COLO829 (cell line): ENCODE data around the gene ZFP91.

Experiments used
- DNase-seq: peaks from one replicate; pipeline ENCODE4 v3.0.0; 2012; ENCODE audit warnings: low spot score

Gene ZFP91

GRCh38 chr11:58586998-58587397 lies 8.1 kb downstream of the ZFP91 start:
- DNase-seq: no peak

- DNase-seq: no peak
Measured at GRCh38 chr11:58591659-58592058, 12.8 kb downstream of the ZFP91 start.

- no peak for DNase-seq
Measured at GRCh38 chr11:58592760-58593472, 14.1 kb downstream of the ZFP91 start.

- DNase-seq: no peak
Measured at GRCh38 chr11:58594826-58595225, 16.0 kb downstream of the ZFP91 start.

- no peak for DNase-seq
Measured at GRCh38 chr11:58596621-58597020, 17.8 kb downstream of the ZFP91 start.

- DNase-seq: no peak
Measured at GRCh38 chr11:58597486-58598144, 18.8 kb downstream of the ZFP91 start.

GRCh38 chr11:58600510-58600909 lies 21.6 kb downstream of the ZFP91 start:
- no peak for DNase-seq

GRCh38 chr11:58606930-58607714 lies 28.3 kb downstream of the ZFP91 start:
- no peak for DNase-seq

- DNase-seq: no peak
Measured at GRCh38 chr11:58608331-58608730, 29.5 kb downstream of the ZFP91 start.

- DNase-seq: no peak
Measured at GRCh38 chr11:58609723-58610122, 30.9 kb downstream of the ZFP91 start.

- DNase-seq: no peak
Measured at GRCh38 chr11:58613228-58613627, 34.4 kb downstream of the ZFP91 start.

- no peak for DNase-seq
Measured at GRCh38 chr11:58615559-58615958, 36.7 kb downstream of the ZFP91 start.

- DNase-seq: peak; percentile 88
Measured at GRCh38 chr11:58616594-58616993, 37.7 kb downstream of the ZFP91 start.

GRCh38 chr11:58617976-58618557 lies 39.2 kb downstream of the ZFP91 start:
- DNase-seq: no peak

- no peak for DNase-seq
Measured at GRCh38 chr11:58621586-58622262, 42.9 kb downstream of the ZFP91 start.

- peak; percentile 88 for DNase-seq
Measured at GRCh38 chr11:58622344-58622743, 43.5 kb downstream of the ZFP91 start, which contains the start of gene CNTF. Gene CNTF (plus strand): TSS chr11:58622665. CDS start chr11:58622753, 88 bp downstream.

- no peak for DNase-seq
Measured at GRCh38 chr11:58625086-58625485, 46.2 kb downstream of the ZFP91 start.

GRCh38 chr11:58625826-58626460 lies 47.1 kb downstream of the ZFP91 start:
- no peak for DNase-seq

- no peak for DNase-seq
Measured at GRCh38 chr11:58626934-58627483, 48.1 kb downstream of the ZFP91 start.

- no peak for DNase-seq
Measured at GRCh38 chr11:58628446-58628845, 49.6 kb downstream of the ZFP91 start.

GRCh38 chr11:58629857-58630256 lies 51.0 kb downstream of the ZFP91 start:
- DNase-seq: peak; percentile 58
